ENCODE data around the gene DDI1.

DDI1 gene

DNA sequence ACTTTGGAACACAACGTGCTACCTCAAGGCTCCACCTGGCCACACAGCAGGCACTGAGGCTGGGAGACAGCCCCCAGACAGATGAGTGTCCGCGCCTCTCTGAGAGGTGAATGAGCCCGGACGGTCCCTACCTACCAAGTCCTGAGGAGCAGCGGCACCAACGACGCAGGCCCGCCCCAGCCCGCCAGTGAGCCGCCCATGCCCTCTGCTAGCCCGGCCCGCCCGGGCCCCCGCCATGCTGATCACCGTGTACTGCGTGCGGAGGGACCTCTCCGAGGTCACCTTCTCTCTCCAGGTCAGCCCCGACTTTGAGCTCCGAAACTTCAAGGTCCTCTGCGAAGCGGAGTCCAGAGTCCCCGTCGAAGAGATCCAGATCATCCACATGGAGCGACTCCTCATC, at the start of gene DDI1:
TSS of gene DDI1 (plus strand) at position 53 of the 400 bp plus-strand sequence. CDS start at position 236, 183 bp downstream.
- no peak for DNase-seq

DNA sequence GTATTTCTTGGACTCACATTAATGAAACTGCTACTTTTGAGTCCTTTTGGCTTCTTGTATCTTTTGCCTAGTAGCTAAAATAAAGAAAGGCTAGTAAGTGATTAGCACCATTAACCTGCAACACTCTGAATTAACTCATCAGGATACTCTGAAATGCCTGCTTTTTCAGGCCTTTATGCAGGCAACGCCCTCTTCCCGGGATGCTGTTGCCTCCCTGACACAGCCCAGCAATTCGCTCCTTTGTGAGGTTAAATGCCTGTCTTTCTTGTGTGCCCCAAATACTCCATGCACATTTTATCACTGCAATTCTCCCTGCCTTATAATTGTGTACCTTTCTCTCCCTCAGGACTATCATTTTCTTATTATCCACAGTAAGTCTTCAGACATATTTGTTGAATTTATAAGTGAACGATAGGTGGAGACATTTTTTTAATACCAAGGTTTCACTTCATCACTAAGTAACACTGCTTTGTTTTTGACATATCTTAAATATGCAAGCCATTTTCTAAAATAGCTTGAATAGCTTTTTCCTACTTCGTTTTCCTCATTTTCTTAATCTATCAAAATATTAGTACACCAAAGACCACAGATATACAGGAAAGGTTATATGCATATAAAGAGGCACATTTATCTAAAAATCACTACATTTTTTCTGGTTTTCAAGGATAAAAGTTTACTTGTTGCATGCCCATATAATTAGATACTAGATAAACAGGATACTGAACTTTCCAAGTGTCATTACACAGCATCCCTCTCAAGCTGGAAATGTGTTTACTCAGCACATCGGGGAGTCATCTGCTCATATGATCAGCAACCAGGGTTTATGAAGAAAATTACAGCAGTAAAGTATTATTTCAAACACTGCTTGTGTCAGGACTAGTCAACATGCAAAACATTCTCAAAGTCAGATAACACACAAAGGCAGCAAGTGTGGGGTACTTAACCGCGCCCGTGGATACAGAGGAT, 48.5 kb upstream of the DDI1 start:
- DNase-seq: no peak

DNA sequence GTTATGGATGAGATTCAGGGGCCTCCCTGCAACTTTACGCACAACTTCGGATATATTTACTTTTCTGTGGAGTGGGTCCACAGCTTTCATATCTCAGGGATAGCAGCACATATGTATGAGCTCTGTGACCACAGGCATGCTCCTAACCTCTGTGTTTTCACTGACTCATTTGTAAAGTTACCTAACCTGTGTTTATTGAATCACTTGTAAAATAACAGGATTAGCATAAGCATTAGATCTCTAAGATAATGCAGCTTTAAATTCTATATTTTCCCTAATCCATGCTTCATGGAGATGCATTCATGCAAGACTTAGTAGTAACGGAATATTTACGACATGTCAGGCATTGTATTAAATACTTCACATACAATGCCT, 47.9 kb upstream of the DDI1 start:
- no peak for DNase-seq

DNA sequence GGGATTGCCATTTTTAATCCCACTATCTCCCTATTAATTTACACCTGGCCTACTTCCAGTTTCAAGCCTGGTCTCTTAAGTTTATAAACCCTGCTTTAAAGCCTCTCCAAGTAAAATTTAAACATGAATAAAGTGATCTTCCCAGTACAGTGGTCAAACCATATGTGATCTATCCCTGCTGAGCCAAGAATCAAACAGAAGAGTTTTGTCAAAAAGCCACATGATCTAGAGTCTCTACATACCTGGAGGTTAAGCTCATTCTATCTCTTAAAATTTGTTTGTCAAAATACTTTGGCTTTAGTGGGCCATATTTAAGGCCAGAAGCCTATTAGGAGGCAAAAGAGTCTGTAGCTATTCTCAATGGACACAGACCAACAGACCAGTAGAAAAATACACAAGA, 42.9 kb upstream of the DDI1 start:
- no peak for DNase-seq

DNA sequence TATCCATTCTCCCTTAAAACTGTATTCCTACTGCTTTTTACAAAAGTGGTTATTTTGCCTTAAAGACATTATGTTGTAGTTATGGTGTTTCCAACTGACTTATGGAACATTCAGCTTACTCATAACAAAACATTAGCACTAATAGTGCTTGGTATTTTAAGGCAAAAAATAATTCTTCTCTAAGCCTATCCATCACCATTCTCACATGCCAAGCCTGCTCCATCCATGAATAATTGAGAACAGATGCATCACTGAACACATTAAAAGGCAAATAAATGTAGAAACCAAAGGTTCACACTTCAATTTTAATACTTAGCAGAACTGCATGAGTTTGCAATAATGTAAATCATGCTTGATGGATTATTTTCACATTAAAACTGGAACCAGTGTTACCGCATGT, 42.3 kb upstream of the DDI1 start:
- no peak for DNase-seq

DNA sequence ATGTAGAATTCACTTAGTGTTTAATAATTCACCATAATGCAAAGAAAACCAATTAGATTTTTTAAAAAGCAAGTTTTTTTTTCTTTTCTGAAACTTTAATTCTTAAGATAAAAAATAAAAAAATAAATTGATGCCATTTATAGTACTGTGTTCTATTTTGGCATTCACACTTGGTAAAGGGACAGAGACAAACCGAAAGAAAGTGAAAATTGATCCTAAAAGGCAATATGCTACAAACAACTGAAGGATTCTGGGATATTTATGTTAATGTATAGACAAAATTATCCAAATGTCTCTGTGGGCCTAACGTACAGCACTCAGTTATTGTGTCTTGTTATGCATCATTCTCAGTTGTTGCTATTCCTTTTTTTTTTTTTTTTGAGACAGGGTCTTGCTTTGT, 41.9 kb upstream of the DDI1 start:
- DNase-seq: no peak

GRCh38 chr11:103995896-103996295, 40.5 kb upstream of the DDI1 start:
- DNase-seq: no peak

DNA sequence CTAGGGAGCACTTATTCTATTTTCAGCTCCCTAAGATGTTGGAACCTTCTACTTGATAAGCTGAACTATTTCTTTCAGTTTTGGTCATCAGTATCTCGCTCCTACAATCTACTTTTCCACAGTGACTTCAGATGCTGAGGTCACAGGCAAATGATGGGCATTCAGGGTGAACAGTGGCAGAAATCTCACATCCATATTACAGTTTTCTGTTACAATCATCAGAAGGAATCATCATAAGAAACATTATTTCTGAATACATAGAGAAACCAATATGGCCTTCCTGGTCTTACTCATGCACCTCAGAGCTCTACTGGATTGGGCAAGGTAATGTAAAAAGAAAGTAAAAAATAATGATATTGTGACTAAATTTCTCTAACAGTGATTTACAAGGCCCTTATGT, 39.4 kb upstream of the DDI1 start:
- DNase-seq: no peak

DNA sequence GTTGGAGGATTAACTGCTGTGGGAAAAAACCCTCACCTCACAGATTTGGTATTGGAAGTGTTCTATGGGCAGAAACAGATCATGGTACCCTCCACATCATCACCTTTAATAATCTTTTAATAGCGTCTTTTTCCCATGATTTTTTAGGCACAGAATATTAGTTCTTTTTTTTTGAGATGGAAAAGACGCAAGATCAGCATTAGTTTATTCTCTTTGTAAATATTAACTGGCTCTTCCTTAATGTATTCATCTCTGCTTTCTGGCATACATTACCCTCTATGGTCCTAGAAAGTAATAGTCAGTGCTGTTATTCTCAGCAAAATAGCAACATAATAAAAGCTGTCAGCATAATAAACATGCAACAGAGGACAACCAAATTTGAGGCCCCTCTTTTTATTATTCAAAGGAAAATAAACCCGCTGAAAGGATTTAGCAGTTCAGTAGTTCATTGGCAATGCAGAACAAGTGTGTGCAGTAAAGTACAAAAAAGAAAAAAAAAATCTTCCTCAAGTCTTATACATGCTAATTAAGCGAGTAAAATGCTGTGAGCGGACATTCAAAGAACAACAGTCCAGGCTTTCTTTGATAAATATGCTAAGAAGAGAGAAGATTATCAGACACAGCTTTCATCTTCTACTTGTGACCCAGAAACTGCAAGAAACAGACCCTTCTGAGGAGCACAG, 37.5 kb upstream of the DDI1 start:
- DNase-seq: no peak

GRCh38 chr11:104000798-104001197, 35.6 kb upstream of the DDI1 start:
- no peak for DNase-seq

GRCh38 chr11:104001561-104002056, 34.8 kb upstream of the DDI1 start:
- no peak for DNase-seq

DNA sequence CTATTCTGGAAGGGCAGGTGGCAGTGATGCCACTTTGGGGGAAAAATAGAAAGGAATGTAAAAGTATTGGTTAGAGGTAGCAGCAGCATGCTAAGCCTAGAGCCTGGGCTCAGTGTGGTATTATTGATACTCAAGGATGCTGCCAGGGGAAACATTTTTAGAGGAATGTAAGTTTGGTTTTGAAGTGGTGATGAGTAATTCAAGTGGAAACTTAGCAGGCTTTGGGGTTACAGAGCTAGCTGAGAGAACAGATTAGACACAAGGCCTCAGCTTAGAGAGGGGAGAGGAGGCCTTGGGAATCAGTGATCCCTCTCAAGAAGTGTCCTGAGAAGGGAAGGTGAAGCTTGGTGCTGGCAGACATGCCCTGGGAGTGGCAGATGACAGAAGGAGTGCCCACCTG, 32.9 kb upstream of the DDI1 start:
- no peak for DNase-seq

DNA sequence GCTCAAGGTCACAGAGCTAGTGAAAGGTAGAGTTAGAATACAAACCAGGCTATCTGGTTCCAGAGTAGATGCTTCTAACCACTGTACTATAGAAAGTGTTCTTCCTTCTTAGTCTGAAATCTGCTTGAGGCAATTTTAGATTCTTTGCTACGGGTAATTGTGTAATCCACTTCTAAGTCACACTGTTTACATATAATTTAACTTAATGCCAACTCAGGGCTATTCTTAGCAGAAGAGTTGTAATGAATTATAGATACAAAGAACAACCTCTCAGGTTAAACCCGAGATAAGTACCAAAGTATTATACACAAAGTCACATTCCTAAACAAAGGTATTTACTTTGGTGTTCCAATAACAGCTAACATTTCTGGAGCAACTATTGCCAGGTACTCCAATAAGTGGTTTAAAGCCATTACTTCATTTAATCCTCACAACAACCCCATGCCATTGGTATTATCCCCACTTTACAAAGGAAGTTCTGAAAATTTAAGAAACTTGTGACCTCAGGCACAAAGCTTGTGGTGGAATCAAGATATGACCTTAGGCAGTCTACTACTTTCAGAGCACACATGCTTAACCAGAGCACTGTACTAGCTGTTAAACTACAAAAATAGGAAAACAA, 31.1 kb upstream of the DDI1 start:
- DNase-seq: no peak

DNA sequence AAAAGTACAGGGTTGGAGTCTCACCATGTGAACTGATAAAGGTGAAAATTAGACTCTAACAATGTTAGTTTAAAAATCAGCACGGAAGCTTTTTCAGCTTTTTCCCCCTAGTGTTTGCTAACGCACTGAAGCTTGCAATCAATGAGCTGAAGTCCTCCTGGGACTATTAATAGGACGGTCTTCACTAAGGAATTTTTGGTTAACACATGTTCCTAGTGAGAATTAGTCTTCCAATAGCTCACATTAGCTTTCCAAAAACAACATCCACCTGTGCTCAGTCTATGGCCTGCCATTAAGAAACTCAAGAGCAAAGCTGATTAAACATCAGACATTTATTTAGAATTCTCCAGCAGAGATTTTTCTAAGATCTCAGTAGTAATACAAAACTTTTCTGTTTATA, 26.7 kb upstream of the DDI1 start:
- DNase-seq: no peak

- no peak for DNase-seq
Measured at GRCh38 chr11:104011044-104011443, 25.4 kb upstream of the DDI1 start.

DNA sequence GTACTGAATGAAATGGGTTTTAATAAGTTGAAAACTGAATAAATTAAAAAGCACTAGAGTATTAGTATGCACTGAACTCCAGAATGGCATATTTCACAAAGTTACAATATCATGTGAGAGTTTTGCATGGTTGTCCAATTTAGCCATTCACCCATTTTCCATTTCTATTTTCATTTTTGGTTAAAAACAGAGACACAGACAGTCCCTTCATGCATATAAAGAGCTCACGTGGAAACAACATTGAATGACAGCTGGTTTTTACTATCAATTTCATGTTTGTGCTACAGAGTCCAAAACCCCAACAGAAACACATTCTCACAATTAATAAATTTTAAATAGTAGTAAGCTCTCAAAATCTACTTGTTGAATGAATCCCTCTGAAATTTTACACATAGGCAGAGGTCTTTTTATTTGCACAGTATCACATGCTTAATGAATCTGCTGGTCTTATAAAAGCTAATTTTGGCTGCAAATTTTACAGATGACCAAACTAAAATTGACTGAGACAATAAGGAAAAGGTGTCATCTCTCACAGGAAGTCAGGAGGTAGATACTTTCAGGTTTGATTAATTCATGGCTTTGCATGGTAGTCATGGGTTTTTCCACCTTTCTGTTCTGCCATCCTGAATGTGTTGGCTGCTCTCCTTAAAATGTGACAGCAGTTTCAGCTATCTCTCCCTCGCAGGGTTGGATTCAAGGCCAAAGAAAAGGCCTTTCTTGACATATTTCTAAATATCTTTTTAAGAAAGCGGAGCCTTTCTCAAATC, 20.6 kb upstream of the DDI1 start:
- DNase-seq: no peak

DNA sequence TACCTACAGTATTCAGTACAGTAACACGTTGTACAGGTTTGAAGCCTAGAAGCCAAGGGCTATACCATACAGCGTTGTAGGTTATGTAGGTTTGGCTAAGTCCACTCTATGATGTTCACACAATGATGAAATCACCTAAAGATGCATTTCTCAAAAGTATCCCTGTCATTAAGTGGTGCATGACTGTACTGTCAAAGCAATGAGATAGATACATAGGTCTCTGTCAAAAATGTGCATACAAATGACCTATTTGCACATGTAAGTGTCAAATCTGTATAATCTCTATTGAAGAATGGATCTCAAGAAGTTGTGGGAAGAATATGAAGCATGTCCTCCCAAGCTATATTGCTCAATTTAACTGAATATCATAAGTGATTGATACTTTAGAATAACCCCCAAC, 11.9 kb upstream of the DDI1 start:
- DNase-seq: no peak

GRCh38 chr11:104028476-104029263, 7.8 kb upstream of the DDI1 start:
- DNase-seq: no peak

- DNase-seq: no peak
Measured at GRCh38 chr11:104033134-104033533, 3.3 kb upstream of the DDI1 start.

DNA sequence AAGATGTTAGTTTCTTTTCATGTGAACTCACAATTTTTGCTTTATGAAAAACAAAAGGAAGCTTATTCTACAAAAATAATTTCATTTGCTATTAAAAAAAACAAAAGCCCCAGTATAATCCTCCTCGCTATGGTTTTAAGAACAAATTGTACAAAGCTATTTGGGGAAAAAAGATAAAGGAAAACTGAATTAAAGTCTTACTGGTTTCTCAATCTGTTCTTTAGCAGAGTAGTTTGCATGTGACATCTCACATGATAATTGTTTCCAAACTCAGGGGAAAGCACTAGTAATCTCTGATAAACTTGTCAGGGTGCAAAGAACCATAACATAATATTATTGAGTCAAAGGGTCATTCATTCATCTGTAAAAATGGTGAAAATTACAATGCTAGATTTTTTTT, 2.9 kb upstream of the DDI1 start:
- no peak for DNase-seq

- DNase-seq: no peak
Measured at GRCh38 chr11:104036995-104037394, 555 bp downstream of the DDI1 start.

DNA sequence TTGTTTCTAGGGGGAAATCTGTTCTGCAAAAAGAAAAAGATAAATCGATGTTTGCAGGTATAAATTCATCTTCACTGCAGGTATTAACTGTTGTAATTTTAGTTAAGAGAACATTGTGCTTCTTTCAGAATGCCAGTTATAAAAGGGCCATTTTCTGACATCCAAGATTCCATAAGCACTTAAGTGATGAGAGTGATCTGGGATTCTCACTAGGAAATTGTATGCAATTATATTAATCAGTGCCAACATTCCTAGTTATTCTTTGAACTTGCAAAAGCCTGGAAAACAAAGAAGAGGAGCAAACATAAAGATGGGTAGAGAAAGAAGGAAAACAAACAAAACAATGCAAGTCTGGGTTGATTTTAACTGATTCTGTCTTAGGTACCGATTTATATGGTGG, 5.4 kb downstream of the DDI1 start:
- DNase-seq: no peak

Measured in activated CD4-positive, alpha-beta T cell treated with anti-CD3 and anti-CD28 coated beads for 1 hour (primary cell).